Measurements from ENCODE around the gene NIF3L1. TPM values are rescaled to one million over a fixed set of nuclear protein-coding genes. Genes with fewer than 3 reads are reported as not detected.

Gene NIF3L1
- total and polyA plus RNA-seq, 9 of the 15 experiments (the other 6 are each of a cell fraction or from before 2014, with no cell fraction given) = 26.7 to 89.5 (median 45.6) TPM

- TF ChIP-seq CLOCK (CRISPR knock-in tag; IDR thresholded peaks at IDR 0.05; ENCODE audit: borderline replicate concordance) = no peak
- no peak for TF ChIP-seq BCOR (IDR thresholded peaks at IDR 0.05)
- TF ChIP-seq MED1 (CRISPR knock-in tag; IDR thresholded peaks at IDR 0.05; ENCODE audit: borderline replicate concordance) = no peak
- TF ChIP-seq PRPF4 (IDR thresholded peaks at IDR 0.05; ENCODE audit: insufficient read depth, low read depth, low read length, poor library complexity, severe bottlenecking) = peak; percentile 55
- TF ChIP-seq ZNF316 (IDR thresholded peaks at IDR 0.05) = no peak
- TF ChIP-seq BCL6 (CRISPR knock-in tag; IDR thresholded peaks at IDR 0.05) = no peak
- TF ChIP-seq ARID4B (CRISPR knock-in tag; IDR thresholded peaks at IDR 0.05) = peak; percentile 92
- no peak for TF ChIP-seq POU5F1 (IDR thresholded peaks at IDR 0.05; ENCODE audit: borderline replicate concordance, low read depth, low read length, partially characterized antibody)
- peak; percentile 64 for TF ChIP-seq U2AF1 (optimal IDR thresholded peaks at IDR 0.05; ENCODE audit: low read depth, low read length)
- TF ChIP-seq CUX1 (CRISPR knock-in tag; IDR thresholded peaks at IDR 0.05) = no peak
- TF ChIP-seq ETV1 (tag; conservative IDR thresholded peaks at IDR 0.05; ENCODE audit: low read depth) = no peak
- TF ChIP-seq JUN (IDR thresholded peaks at IDR 0.05; ENCODE audit: borderline replicate concordance, low read depth, low read length) = 0 out of 2 replicates have a peak, but pooled peaks have one; percentile 12
- 0 out of 2 replicates have a peak, but pooled peaks have one; percentile 42 for TF ChIP-seq JUN (CRISPR knock-in tag; IDR thresholded peaks at IDR 0.05; ENCODE audit: borderline replicate concordance)
- TF ChIP-seq POLR2AphosphoS5 (IDR thresholded peaks at IDR 0.05; ENCODE audit: control insufficient read depth, insufficient read depth, low read depth, low read length) = peak; percentile 90
These were observed 24.8 kb upstream of the NIF3L1 start, which contains the start of gene CLK1 (continued) for GRCh38 chr2:200864176-200865034.

Measured in K562 (cell line).